ENCODE data around the gene FBXO38. TPM values are rescaled to one million over a fixed set of nuclear protein-coding genes. Genes with fewer than 3 reads are reported as not detected.

The FBXO38 gene
- total RNA-seq, 4 donors from 2014 or later, result 29.5 to 46.5 (median 34.0) TPM

GRCh38 chr5:148374690-148375360 is 8.9 kb upstream of the FBXO38 start:
- 76% methylated on average over 3 of the region's 3 CpGs for WGBS
- H3K36me3 ChIP-seq, result no peaks in the 10 kb centered on the region
- no peak overlapping the region for H3K4me3 ChIP-seq

DNA sequence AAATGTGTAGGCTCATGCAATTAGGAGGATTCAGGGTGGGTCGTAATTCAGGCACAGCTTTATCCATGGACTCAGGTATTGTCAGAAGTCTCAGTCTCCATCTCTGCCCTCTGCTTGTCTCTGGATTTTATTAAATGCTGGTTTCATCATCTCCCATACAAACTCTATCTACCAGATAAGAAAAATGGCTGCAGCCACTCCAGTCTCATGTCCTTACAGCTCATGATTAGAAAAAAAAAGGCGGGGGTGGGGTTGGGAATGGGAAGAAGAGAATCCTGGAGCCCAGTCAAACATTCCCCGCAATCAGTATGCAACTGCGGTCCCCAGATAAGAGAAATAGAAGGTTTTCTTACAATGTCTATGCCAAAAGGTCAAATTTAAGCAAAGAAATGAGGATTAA is 7.6 kb upstream of the FBXO38 start:
- no peak for DNase-seq (ENCODE audit: extremely low spot score)
- intact Hi-C loops (cut with DNase I), result loop anchor here (10.0 kb wide), 1 partner anchor 191 kb away; no protein-coding TSS in a partner anchor
- H3K36me3 ChIP-seq, result no peaks in the 10 kb centered on the region
- H3K27ac ChIP-seq (replicated peaks in 1 of 4), result no peak overlapping the region
- no peak overlapping the region for H3K4me3 ChIP-seq
- peaks cover 0 to 4% (median 0%) of the 10 kb centered on the region in 4 donors for H3K4me1 ChIP-seq
- TF ChIP-seq POLR2AphosphoS5 (IDR thresholded peaks at IDR 0.05), result no peak
- no peak for TF ChIP-seq POLR2A (IDR thresholded peaks at IDR 0.05; ENCODE audit: low read depth)
- no peak for TF ChIP-seq EP300 (IDR thresholded peaks at IDR 0.05)
- TF ChIP-seq, protein P1, sequence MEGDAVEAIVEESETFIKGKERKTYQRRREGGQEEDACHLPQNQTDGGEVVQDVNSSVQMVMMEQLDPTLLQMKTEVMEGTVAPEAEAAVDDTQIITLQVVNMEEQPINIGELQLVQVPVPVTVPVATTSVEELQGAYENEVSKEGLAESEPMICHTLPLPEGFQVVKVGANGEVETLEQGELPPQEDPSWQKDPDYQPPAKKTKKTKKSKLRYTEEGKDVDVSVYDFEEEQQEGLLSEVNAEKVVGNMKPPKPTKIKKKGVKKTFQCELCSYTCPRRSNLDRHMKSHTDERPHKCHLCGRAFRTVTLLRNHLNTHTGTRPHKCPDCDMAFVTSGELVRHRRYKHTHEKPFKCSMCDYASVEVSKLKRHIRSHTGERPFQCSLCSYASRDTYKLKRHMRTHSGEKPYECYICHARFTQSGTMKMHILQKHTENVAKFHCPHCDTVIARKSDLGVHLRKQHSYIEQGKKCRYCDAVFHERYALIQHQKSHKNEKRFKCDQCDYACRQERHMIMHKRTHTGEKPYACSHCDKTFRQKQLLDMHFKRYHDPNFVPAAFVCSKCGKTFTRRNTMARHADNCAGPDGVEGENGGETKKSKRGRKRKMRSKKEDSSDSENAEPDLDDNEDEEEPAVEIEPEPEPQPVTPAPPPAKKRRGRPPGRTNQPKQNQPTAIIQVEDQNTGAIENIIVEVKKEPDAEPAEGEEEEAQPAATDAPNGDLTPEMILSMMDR (IDR thresholded peaks at IDR 0.05), result no peak
- WGBS, result 86% methylated on average over 4 of the region's 4 CpGs
- H3K27me3 ChIP-seq, result no peaks in the 10 kb centered on the region
- no peaks in the 10 kb centered on the region for H3K9me3 ChIP-seq

More at GRCh38 chr5:148374690-148375360, 8.9 kb upstream of the FBXO38 start:
- H3K27me3 ChIP-seq, result no peaks in the 10 kb centered on the region
- H3K4me1 ChIP-seq, result peaks cover 0 to 4% (median 0%) of the 10 kb centered on the region in 4 donors
- intact Hi-C loops (cut with DNase I), result loop anchor here (10.0 kb wide), 1 partner anchor 190 kb away; no protein-coding TSS in a partner anchor
- DNase-seq (ENCODE audit: extremely low spot score), result no peak
- H3K9me3 ChIP-seq, result no peaks in the 10 kb centered on the region
- H3K27ac ChIP-seq (replicated peaks in 1 of 4), result no peak overlapping the region
- no peak for TF ChIP-seq POLR2AphosphoS5 (IDR thresholded peaks at IDR 0.05)
- no peak for TF ChIP-seq POLR2A (IDR thresholded peaks at IDR 0.05; ENCODE audit: low read depth)
- TF ChIP-seq, protein P1 (IDR thresholded peaks at IDR 0.05), result peak in 2 of 3 experiments; percentile 35 to 60

DNA sequence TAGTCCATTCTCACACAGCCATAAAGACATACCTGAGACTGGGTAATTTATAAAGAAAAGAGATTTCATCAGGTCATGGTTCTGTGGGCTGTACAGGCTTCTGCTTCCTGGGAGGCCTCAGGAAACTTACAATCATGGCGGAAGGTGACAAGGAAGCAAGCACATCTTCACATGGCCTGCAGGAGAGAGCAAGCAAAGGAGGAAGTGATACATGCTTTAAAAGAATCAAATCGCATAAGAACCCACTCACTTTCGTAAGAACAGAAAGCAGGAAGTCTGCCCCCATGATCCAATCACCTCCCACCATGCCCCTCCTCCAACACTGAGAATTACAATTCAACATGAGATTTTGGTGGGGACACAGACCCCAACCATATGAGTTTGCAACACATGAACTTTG is 5.1 kb upstream of the FBXO38 start:
- H3K4me3 ChIP-seq, result no peak overlapping the region
- no peak overlapping the region for H3K27ac ChIP-seq (replicated peaks in 1 of 4)
- H3K27me3 ChIP-seq, result no peaks in the 10 kb centered on the region
- no peaks in the 10 kb centered on the region for H3K36me3 ChIP-seq
- H3K9me3 ChIP-seq, result no peaks in the 10 kb centered on the region
- peaks cover 0 to 11% (median 7%) of the 10 kb centered on the region in 4 donors for H3K4me1 ChIP-seq
- intact Hi-C loops (cut with DNase I), result loop anchor here (10.0 kb wide), 1 partner anchor 194 kb away; no protein-coding TSS in a partner anchor
- TF ChIP-seq, protein P1 (IDR thresholded peaks at IDR 0.05), result no peak
- TF ChIP-seq EP300 (IDR thresholded peaks at IDR 0.05) (no peak), POLR2A (IDR thresholded peaks at IDR 0.05; ENCODE audit: low read depth) (no peak), POLR2AphosphoS5 (IDR thresholded peaks at IDR 0.05) (no peak)
- WGBS, result 88% methylated on average over 3 of the region's 3 CpGs
- no peak for DNase-seq (ENCODE audit: extremely low spot score)

GRCh38 chr5:148379340-148379739 is 4.4 kb upstream of the FBXO38 start:
- Histone ChIP-seq H3K36me3 (no peaks in the 10 kb centered on the region), H3K27ac (replicated peaks in 1 of 4) (no peak overlapping the region), H3K4me1 (peaks cover 2 to 11% (median 8%) of the 10 kb centered on the region in 4 donors), H3K9me3 (no peaks in the 10 kb centered on the region), H3K4me3 (no peak overlapping the region), H3K27me3 (no peaks in the 10 kb centered on the region)
- no peak for DNase-seq (ENCODE audit: extremely low spot score)
- TF ChIP-seq POLR2A (IDR thresholded peaks at IDR 0.05; ENCODE audit: low read depth) (no peak), EP300 (IDR thresholded peaks at IDR 0.05) (no peak), POLR2AphosphoS5 (IDR thresholded peaks at IDR 0.05) (no peak)
- TF ChIP-seq, protein P1 (IDR thresholded peaks at IDR 0.05), result no peak
- intact Hi-C loops (cut with DNase I), result loop anchor here (10.0 kb wide), 1 partner anchor 195 kb away; no protein-coding TSS in a partner anchor

Measured in esophagus muscularis mucosa (tissue), 4 donors.